Measurements from ENCODE around the gene SLC44A3. TPM values are rescaled to one million over a fixed set of nuclear protein-coding genes. Genes with fewer than 3 reads are reported as not detected.
"Not testable (repeated sequence)": the region's sequence is repeated elsewhere in the genome, so short reads cannot be mapped to it uniquely, and the experiment has no call there.

SLC44A3 gene
- polyA plus RNA-seq, 4 donors: 67.0 to 121 (median 83.1) TPM

DNA sequence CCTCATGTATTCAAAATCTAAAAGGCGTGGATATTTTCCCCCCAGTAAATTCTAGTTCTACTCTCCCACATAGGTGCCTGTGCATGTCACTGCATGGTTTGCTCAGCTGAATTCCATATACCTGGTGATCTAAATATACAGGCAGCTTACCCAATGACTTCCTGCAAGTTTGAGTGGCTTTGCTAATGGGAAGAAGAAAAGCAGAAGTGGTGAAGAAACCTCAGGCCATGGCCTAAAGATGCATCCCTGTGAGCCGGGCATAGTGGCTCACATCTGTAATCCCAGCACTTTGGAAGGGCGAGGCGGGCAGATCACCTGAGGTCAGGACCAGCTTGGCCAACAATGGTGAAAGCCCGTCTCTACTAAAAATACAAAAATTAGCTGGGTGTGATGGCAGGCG is 11.5 kb downstream of the SLC44A3 start:
- no peak for DNase-seq (ENCODE audit: low read depth in 4 of 4, low spot score in 3 of 4)

DNA sequence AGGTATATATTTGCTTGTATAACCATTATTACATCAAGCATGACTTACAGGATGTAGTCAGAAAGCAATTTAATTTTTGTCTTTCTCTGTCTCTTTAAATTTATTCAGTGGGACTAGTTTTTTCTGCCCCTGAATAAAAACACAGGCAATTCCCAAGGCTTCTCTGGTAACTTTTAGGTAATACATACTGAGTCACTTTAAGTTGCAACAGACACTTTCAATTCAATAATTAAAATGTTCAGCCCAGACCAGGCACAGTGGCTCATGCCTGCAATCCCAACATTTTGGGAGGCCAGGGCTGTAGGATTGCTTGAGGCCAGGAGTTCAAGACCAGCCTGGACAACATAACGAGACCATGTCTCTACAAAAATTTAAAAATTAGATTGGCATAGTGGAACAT is 12.3 kb downstream of the SLC44A3 start:
- DNase-seq (ENCODE audit: low read depth in 4 of 4, low spot score in 3 of 4): no peak

DNA sequence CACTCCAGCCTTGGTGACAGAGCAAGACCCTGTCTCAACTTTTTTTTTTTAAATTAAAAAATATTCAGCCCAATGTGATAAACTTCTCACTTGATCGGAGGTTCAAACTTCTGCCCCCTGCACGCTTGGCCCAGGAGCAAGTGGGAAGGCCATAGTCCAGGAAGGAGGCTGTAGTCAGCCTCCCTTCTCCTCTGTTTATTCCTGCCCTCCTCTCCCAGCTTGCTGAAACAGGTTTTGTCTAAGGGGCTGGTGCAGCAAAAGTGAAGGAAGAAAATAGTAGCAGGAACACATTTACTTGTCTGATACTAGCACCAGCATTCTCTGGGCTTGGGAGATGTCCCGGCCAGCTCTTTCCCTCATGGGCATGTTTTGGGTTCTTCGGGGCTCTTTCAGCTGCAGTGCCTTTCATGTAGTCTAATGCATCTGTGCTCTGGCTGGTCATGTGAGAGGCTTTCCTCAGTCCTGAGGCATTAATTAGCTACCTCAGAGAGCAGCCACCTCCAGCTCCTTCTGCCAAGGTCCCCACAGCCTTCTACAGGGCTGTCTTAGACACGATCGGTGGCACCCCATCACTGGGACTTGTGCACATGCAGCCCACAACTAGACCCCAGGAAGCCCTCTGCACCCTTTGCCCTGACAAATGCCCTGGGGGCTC is 12.9 kb downstream of the SLC44A3 start:
- no peak for DNase-seq (ENCODE audit: low read depth in 4 of 4, low spot score in 3 of 4)

DNA sequence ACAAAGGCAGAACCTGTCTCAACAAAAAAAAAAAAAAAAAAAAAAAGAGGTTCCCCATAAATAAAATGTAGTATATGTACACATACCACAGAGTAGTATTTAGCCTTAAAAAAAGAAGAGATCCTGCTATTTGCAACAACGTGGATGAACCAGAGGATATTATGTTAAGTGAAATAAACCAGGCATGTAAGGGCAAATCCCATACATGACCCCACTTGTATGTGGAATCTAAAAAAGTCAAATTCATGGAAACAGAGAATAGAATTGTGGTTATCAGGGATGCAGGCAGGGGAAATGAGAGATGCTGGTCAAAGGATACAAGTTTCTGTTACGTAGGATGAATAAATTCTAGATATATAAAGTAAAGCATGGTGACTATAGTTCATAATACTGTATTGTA is 16.7 kb downstream of the SLC44A3 start:
- no peak for DNase-seq (ENCODE audit: low read depth in 4 of 4, low spot score in 3 of 4)

DNA sequence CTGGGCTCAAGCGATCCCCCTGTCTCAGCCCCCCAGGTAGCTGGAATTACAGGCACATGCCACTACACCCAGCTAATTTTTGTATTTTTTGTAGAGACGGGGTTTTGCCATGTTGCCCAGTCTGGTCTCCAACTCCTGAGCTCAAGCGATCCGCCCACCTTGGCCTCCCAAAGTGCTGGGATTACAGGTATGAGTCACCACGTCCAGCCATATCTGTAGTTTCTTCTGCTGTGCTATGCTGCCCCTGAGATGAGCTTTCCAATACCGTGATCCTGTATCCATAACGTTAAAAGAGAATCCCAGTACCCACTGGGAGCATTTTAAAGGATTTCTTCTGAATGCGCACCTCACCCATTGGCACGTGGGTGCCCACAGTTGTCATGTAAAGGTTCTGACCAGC is 20.2 kb downstream of the SLC44A3 start:
- DNase-seq (ENCODE audit: low read depth in 4 of 4, low spot score in 3 of 4): not testable (repeated sequence)

DNA sequence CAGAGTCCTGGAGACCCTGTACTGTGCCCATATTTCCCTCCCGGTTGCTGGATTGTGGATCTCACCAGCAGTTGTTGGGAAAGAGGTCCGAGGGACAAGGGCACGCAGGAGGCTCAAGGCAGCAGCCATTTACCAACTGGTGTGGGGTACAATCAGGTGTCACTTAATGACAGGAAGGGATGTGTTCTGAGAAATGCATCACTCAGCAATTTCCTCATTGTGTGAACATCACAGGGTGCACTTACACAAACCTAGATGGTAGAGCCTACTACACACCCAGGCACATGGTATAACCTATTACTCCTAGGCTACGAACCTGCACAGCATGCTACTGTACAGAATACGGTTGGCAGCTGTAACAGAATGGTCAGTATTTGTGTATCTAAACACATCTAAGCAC is 20.7 kb downstream of the SLC44A3 start:
- DNase-seq (ENCODE audit: low read depth in 4 of 4, low spot score in 3 of 4): no peak

DNA sequence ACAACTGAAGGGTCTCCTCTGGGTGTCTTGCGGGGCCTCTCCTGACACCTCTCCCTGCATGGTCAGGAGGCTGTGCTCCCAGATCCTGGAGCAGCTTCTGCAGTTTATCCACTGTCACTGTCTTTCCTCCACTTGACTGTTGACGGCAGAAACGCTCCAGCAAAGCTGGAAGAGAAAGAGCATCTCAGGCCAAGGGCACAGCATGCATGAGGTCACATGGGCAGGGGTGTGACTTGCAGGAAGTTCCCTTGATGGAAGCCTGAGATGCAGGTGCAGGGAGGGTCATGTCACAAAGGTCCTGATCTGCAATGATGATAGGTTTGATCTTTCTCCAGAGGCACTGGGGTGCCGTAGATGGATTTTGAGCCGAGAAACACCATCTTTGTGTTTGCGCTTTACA is 23.3 kb downstream of the SLC44A3 start:
- DNase-seq (ENCODE audit: low read depth in 4 of 4, low spot score in 3 of 4): no peak

DNA sequence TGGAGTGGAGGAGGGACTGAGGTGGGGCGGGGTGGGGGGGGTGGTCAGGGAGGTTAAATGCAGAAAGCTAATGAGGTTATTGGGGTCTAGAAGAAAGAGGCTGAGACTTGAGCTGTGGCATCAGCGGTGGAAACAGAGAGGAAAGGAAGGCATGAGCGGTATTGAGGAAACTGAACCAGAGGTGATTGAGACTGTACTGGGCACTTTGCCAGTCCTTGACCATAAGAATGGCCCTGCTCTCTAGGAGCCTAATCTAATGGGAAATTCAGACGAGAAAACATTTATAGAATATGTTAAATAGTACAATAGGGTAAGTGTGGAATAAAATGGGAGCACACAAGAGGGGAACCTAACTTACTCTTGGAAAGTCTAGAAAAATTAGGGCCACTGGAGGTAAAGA is 23.7 kb downstream of the SLC44A3 start:
- DNase-seq (ENCODE audit: low read depth in 4 of 4, low spot score in 3 of 4): no peak

DNA sequence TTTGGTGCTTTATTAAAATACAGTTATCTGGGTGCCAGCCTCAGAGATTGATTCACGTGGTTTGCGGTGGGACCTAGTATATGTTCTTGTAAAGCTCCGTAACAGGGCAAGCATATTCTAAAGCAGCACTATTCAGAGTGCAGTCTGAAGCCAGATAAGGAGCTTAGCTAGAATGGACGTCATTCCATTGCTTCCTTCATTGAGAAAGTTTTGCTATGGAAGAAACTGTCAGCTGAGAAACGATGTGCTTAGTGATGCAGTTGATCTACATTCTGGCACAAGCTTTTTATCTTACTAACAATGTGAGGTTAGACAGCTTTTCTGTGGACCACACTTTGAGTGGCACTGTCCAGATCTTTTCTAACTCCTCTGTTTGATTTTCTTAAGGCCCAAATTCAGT is 26.2 kb downstream of the SLC44A3 start:
- DNase-seq (ENCODE audit: low read depth in 4 of 4, low spot score in 3 of 4): no peak

DNA sequence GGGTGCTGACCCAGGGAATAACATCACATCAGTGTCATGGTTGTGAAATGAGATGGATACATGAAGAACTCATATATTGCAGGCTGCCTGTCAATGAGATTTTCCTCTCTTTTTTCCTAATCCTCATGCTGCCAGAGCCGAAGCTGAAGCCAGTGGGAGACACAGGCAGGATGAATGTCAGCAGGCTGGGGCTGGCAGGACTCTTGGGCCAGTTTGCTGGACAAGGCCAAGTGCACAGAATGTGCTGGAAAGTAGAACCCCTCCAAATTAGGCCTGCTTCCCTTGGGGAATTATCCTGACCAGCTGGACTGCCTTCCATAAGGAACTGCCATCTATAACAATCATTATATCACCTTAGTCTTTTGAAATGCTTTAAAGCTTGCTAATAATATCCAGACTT is 31.4 kb downstream of the SLC44A3 start:
- DNase-seq (ENCODE audit: low read depth in 4 of 4, low spot score in 3 of 4): no peak

DNA sequence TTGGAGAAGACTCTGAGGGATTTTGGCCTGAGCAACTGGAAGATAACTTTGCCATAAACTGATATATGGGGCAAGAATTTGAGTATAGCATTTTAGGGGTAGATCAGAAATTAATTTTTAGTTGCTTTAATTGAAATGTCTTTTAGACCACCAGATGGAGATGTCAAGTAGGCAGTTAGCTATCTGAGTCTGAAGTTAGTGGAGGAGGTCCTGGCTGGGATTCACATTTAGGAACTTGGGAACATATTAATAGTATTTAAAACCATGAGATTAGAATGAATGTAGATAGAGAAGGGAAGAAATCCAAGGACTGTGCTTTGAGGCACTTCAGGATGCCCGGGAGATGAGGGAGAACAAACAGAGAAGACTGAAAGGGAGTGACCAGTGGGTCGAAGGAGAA is 32.6 kb downstream of the SLC44A3 start:
- DNase-seq (ENCODE audit: low read depth in 4 of 4, low spot score in 3 of 4): no peak

DNA sequence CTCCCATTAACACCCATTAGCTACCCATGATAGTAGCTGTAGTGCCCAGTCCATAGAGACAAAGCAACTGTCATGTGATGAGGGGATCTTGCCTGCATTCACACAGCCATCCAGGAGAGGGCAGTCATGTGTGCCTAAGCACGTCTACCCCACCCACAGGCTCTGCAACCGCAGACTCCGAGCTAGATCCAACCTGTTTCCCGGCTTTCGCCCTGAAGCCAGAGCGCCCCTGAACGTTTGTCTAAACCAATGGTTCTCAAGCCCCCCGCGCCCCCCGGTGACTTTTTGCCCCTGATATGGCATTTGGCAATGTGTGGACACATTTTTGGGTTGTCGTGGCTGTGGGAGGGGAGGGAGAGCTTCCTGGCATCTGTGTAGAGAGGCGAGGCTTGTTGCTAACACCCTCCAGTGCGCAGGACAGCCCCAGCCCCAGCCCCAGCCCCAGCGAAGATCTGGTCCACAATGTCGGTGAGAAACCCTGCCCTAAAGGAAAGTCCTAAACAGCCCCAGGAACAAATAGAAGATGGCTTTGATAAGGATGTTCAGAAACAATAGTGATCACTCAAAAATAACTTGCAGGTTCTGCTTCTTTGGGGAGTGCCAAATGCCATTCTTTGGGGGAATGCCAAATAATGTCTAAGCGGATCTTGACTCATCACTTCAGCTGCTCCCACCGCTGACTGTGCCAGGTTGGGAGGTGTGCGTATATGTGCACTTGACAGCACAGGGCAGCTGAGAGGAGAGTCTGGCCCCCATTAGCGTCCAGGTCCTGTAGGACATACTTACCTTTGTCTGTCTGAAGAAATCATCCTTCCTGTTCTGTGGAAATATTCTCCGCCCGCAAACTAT is 34.5 kb downstream of the SLC44A3 start:
- DNase-seq (ENCODE audit: low read depth in 4 of 4, low spot score in 3 of 4): peak; percentile 73 to 80 (median 76)

DNA sequence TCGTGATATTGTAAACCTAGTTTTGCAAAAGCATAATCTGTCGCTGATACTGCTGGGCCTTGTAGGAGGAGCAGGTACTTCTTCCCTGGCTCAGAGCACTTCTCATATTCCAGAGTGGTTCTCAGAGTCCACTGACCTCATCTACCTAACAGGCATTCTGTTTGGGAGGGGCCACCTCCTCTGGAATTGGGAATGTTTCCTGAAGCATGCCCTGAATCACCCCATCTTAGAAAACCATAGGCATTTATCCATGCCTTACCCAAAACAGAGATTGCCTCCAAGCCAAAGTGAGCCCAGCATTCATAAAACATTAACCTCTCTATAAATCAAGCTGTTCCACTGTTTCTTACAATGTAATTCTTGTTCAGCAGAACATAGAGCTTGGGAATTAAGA is 35.1 kb downstream of the SLC44A3 start:
- DNase-seq (ENCODE audit: low read depth in 4 of 4, low spot score in 3 of 4): no peak

DNA sequence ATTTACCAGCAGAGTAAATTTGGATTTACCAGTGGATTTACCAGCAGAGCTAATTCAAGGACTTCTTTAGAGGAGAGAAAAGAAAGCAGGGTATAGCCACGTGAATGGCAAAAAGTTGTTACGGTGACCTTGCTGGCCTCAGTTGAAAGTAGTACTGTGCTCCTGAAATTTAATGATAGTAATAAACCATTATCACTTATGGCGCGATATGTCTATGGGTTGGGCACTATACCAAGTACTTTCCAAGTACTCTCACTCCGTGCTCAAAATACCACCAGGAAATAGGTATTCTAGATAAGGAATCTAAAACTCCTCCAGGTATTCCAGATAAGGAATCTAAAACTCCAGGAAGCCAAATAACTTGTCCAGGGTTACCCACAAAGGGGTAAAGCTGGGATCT is 35.8 kb downstream of the SLC44A3 start:
- no peak for DNase-seq (ENCODE audit: low read depth in 4 of 4, low spot score in 3 of 4)

DNA sequence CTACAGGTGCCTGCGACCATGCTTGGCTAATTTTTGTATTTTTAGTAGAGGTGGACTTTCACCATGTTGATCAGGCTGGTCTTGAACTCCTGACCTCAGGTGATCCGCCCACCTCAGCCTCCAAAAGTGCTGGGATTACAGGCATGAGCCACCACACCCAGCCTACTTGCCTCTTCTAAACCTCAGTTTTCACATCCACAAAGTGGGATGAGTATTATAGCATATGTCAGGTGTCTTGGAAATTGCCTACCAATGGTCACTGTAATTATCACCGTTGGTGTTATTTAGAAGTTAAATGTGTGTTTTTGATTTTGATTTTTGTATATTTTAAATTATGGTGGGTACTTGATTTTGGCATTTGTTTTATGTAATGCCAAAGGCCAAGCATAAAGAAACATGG is 36.7 kb downstream of the SLC44A3 start:
- no peak for DNase-seq (ENCODE audit: low read depth in 4 of 4, low spot score in 3 of 4)

DNA sequence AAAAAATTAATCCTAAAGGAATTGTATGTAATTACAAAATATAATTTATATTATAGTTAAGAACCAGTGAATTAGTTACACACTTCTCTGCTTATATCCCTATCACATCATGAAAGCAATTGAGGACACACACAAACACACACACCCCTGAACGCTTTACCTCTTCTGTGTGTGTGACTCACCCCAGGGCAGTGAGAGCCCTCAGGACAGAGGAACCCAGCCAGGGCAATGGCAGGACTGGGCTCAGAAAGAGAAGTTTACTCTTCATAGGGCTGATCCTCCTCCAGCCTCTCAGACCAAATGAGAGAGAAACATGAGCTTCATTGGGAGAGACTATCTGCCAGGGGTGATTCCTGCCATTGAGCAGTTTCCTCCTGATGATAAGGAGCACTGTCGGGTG is 38.1 kb downstream of the SLC44A3 start:
- DNase-seq (ENCODE audit: low read depth in 4 of 4, low spot score in 3 of 4): no peak

DNA sequence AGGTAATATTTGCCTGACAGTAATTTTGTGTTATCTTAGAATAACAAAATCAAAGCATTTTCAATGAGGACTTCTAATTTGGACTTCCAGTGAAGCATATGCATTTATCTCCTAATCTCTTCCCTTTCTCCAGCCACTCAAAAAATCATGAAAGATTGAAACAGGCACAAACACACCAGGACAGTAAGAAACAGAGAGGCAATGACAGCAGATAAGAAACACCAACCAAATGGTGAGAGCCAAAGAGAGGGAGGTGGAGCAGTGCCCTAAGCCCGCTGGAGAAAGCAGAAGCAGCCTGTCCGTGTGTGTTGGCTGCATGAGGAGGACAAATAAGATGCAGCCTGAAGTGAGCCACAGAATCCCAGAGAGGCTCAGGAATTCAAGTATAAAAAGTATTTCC is 39.0 kb downstream of the SLC44A3 start:
- no peak for DNase-seq (ENCODE audit: low read depth in 4 of 4, low spot score in 3 of 4)

DNA sequence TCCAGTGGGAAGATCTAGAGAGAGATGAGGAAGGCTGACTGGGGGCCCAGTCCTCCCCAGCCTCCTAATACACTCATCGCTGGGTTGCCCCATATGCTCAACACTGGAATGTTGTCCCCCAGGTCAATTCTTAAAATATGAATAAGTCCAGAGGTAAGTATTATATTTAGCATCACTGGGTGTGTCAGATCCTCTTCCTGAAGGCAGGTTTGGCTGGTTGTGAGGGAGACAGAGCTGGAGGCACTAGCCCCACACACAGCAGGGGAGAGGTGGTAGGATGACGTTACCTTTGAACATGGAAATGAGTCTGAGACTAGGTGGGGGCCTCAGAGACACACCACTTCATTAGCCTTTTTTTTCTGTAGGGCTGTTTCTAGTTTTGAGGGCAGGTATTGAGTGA is 42.6 kb downstream of the SLC44A3 start:
- DNase-seq (ENCODE audit: low read depth in 4 of 4, low spot score in 3 of 4): no peak

DNA sequence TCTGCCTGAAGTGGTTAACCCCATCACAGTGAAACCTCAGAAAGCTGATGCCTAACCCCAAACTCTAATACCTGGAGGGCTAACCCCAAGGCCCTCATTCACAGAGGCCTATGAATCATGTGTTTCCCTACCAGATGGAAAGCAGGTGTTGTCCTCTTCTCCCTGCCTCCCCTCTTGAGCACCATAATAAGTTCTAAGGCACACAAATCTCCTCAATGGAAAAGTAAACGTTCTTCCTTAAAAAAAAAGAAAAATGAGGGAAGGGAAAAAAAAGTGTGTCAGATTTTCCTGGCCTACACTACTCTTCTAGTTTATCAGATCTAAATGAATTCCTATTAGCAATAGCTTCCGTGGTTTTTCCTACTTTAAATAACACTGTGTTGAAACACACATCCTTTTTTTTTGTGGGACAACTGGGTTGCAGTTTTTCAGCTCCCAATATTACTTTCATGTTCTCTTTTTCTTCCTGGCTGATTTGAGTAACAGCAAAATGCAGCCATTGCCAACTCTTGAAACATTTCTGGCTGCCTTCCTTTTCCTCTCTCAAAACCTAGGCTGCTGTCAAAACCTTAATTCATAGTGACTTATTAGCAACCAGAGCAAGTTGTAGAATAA is 43.2 kb downstream of the SLC44A3 start:
- no peak for DNase-seq (ENCODE audit: low read depth in 4 of 4, low spot score in 3 of 4)

DNA sequence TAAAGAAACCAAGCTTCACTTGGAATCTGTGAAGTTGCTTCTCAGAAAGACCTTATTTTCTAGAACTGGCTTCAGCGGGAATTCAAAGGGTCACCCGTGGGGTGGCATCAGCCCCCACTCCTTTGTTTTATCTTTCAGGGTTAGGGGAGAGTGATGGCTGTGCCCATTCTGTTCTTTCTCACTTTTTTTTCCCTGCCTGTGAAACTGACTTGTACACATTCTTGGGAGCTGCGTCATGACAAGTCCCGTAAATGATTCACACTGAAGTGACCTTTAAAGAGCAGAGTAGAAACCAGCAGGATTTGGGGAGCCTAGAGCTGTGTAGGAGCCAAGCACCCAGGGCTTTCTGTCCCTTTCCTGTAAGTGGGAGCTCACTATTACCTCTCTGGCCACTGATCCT is 43.8 kb downstream of the SLC44A3 start:
- DNase-seq (ENCODE audit: low read depth in 4 of 4, low spot score in 3 of 4): no peak

DNA sequence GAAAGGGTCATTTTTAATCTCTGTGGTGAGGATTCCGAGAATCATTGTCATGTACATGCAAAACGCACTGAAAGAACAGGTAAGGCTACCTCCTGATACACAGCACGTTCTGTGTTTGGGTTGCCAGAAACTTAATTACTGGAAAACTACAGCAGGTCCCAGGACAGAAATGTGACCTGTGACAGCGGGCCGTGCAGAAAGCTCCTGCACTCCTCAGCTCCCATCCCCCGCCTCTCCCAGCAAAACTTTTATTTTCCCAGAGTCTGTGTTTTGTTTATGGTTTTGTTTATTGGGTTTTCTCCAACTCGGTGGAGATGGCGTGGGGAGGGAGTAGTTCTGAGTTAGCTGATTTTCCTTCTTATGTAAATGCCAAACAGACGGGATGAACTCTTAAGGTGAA is 44.7 kb downstream of the SLC44A3 start:
- no peak for DNase-seq (ENCODE audit: low read depth in 4 of 4, low spot score in 3 of 4)

DNA sequence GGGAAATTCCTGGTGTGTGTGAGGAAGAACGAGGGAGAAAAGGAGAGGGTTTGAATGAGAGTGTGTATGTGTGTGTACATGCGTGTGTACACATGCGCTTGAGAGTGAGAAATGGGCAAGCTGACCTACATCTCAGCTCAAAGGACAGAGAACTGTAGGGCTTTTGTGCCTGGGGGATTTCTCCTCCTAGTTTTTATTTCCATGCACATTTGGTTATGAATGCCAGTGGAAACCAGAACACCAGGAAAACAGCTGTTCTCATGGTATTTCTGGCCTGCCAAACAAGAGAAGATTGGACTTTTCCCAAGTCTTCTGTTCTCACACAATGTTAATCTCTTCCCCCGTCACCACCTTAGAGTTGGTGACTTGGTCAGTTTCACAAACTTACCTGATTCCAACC is 45.2 kb downstream of the SLC44A3 start:
- DNase-seq (ENCODE audit: low read depth in 4 of 4, low spot score in 3 of 4): no peak

All from right renal pelvis (tissue), 4 donors.